Hepatocyte (in vitro differentiated cells): Measurements from ENCODE around the gene PAEP.
"Not testable (repeated sequence)": the region's sequence is repeated elsewhere in the genome, so short reads cannot be mapped to it uniquely, and the experiment has no call there.

Experiments
- CTCF ChIP-seq: fragments of 200-600 bp; sonication (generic); IDR thresholded peaks from 2 replicates; pipeline ENCODE4 v1.5.1; 2016; ENCODE audit warnings: antibody characterized with exemption, mild to moderate bottlenecking; ENCODE audit not compliant: poor library complexity
- EZH2 ChIP-seq: fragments of 200-600 bp; sonication (generic); IDR thresholded peaks from 2 replicates; pipeline ENCODE4 v1.6.1; 2016; ENCODE audit warnings: antibody characterized with exemption, mild to moderate bottlenecking, borderline replicate concordance
- EZH2phosphoT487 ChIP-seq: fragments of 200-600 bp; sonication (generic); IDR thresholded peaks from one replicate; pipeline ENCODE4 v1.6.1; 2018; ENCODE audit warnings: antibody characterized with exemption, mild to moderate bottlenecking, low read depth, moderate library complexity; ENCODE audit not compliant: unreplicated experiment, severe bottlenecking

GRCh38 chr9:135545646-135546176, 15.8 kb upstream of the PAEP start, which contains the start of gene OBP2A:
- TF ChIP-seq CTCF, EZH2, EZH2phosphoT487: not testable (repeated sequence)
